ENCODE results near the gene CTSZ.
A peak's percentile ranks its signal among the peaks of the same experiment; 100 is the strongest.
"Not testable (repeated sequence)": the region's sequence is repeated elsewhere in the genome, so short reads cannot be mapped to it uniquely, and the experiment has no call there.

Gene CTSZ

GRCh38 chr20:58996226-58996611 lies 10.8 kb downstream of the CTSZ start:
- no peak for DNase-seq

GRCh38 chr20:58995461-58996225 lies 11.4 kb downstream of the CTSZ start:
- DNase-seq, result no peak

GRCh38 chr20:58994390-58995159 lies 12.5 kb downstream of the CTSZ start:
- no peak for DNase-seq

GRCh38 chr20:58993332-58994248 lies 13.5 kb downstream of the CTSZ start:
- DNase-seq, result no peak

GRCh38 chr20:58992911-58993310 lies 14.1 kb downstream of the CTSZ start:
- no peak for DNase-seq

GRCh38 chr20:58991715-58992114 lies 15.3 kb downstream of the CTSZ start:
- no peak for DNase-seq

- no peak for DNase-seq
Measured at GRCh38 chr20:58990651-58991445, 16.2 kb downstream of the CTSZ start.

- peak; percentile 14 for DNase-seq
Measured at GRCh38 chr20:58989196-58989595, 17.9 kb downstream of the CTSZ start.

DNA sequence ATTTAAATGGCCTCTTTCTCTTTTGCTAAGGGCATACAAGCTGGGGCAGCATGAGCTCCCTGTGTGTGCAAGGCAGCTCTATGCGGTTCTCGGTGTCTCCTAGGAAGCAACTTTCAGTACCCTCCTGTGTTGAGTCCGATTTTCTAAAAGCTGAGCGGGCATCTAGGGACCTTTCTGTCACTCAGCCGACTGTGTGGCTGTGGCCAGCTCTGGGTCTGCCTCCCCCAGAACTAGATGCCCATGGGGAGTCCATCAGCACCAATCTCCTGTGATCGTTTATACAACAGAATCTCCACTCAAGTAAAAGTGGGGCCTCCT lies 18.5 kb downstream of the CTSZ start:
- no peak for DNase-seq

DNA sequence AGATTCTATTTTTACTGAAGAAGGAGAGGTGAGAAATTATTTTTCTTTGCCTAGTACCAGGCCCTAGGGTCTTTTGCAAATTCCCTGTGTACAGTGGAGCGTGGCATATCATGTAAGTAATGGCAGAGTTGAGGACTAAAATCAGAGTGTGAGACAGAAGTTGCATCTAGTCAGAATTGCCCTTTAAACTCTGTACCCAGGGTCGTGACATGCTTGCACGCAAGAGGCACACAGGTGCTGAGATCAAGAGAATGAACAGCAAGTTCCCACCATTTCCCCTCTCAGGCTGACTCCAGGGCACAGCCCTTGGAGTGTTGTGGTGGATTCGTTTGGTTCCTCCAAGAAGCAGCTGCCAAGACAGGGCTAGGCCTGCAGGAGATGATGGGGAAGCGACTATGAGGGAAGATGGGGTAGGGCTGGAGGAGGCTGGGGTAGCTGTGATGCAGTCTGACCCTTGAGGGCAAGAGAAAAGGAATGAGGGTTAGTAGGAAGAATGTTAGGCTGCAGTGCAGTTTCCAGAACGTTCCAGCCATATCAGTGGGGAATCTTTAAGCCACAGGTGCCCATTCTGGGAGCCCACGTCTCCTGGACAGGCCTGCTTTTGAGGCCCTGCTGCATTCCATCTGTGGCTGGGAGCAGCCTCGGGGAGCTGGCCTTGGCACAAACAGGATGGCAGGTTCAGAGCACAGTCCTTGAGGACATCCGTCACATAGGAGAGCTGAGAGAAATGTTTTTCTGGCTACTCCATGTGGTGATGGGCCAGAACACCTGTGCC lies 19.1 kb downstream of the CTSZ start:
- DNase-seq, result no peak

DNA sequence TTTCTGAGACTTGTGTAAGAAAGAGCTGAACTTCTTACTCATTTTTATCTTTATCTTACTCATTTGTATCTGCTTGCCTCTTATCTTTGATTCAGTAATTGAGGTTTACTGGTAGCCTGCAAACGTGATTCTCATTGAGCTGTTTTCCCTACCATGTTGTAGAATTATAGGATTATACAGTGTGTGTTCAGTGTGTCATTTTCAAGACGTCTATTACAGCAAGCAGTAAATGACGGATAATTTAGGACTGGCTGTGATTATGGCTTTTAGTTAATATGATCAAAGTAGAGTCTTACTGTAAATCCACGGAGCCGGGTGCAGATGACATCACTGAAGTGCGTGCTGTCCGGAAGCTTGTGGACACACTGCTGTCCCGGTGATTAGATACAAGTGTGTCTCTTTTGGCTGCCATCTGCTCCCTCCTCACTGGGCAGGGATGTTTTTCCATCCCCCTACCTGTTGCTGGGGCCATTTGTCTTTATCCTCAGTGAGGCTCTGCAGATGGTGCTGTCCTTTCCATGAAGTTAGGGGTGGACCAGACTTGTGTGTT lies 20.0 kb downstream of the CTSZ start:
- DNase-seq, result no peak

DNA sequence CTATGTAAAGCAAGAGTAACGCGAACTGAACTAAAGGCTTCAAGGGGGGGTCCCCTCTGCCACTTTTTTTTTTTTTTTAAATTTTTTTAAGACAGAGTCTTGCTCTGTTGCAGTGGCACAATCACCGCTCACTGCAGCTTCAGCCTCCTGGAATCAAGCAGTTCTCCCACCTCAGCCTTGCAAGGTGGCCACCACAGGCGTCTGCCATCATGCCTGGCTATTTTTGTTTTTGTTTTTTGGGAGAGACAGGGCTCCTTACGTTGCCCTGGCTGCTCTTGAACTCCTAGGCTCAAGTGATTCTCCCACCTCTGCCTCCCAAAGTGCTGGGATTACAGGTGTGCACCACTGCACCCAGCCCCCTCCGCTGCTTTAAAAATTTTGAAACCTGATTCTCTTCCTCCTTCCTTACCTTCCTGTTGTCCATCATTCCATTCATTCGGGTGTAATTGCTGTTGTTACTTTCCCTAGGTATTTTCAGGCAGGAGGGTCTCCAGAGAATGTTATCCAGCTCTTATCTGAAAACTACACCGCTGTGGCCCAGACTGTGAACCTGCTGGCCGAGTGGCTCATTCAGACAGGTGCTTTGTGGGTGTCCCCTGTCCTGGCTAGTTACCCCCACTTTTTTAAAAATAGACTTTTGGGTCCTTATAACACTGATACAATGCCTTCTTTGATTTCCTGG lies 20.6 kb downstream of the CTSZ start:
- DNase-seq, result no peak

DNA sequence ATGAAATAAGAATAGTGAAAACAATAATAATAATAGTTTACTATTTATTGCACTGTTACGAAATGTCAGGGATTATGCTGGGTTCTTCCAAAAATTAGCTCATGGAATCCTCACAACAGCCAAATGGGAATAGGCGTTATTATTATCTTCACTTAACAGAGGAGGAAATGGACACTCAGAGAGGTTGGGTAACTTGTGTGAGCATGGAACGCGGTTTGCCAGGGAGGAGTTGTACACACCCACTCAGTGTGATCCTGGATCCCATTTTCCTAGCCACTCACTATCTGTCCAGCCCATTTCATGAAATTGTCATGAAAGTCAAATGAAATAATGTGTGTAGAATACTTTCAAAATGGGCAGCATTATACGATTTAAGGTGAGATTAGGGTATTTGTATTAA lies 21.4 kb downstream of the CTSZ start:
- no peak for DNase-seq

- DNase-seq, result no peak
Measured at GRCh38 chr20:58984691-58985090, 22.4 kb downstream of the CTSZ start.

- not testable (repeated sequence) for DNase-seq
Measured at GRCh38 chr20:58983115-58983468, 24.0 kb downstream of the CTSZ start.

- DNase-seq, result no peak
Measured at GRCh38 chr20:58982406-58983114, 24.5 kb downstream of the CTSZ start.

DNA sequence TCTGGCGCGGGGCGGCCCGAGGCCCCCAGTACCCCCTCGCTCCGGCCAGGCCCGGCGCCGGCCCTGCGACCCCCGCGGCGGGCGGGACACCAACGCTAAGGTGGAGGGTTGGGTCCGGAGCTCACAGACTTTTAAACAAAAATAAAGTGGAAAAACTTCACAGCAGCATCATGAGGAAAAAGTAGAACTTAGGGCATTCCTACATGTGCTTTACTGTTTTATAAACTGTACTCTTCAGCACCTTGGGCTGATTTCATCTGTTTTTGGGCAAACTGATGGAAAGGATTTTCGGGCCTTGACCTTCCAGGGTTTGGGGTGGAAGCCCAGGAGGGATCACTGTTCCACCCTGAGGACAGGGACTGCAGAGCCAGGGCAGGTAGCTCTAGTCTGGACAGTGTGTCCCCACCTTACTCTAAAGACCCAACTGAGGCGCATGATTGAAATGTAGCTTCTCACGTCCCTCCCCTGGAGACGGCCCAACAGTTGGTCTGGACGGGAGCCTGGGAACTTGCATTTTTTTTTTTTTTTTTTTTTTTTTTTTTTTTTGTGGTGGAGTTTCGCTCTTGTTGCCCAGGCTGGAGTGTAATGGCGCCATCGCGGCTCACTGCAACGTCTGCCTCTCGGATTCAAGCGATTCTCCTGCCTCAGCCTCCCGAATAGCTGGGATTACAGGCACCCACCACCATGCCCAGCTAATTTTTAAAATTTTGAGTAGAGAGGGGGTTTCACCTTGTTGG lies 25.3 kb downstream of the CTSZ start:
- DNase-seq, result peak; percentile 40

DNA sequence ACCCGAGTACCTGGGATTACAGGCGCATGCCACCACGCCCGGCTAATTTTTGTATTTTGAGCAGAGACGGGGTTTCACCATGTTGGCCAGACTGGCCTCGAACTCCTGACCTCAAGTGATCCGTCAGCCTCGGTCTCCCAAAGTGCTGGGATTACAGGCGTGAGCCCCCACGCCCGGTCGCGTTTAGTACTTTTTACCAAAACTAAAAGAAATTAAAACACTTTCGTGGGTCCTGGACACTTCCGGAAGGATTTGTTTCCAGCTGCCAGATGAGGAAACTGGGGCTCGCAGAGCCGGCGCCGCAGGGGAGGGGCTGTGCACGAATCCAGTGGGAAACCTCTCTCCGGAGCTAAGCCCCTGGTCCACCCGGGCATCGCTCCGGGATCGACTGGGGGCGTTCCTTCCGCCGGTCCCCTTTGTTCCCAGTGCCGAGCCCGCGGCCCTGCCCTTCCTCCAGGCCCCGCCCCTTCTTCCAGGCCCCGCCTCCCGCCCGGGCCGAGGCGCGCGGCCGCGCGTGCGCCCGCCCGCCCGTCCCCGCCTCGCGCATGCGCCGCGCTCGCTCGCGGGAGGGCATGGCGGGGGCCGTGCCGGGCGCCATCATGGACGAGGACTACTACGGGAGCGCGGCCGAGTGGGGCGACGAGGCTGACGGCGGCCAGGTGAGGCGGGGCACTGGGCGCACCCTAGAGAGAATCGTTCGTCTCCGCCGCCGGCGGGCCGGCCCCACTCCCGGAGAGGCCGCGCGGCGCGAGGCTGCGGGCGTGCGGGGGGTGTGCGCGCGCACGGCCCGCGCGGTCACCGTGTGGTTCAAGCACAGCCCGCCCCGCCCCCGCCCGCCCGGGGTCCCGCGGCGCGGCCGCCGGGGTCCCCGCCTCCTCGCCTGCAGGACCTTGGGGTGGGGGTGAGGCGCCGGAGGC lies 26.1 kb downstream of the CTSZ start, which contains the start of gene NELFCD:
TSS of gene NELFCD (plus strand) at position 546 of the 917 bp plus-strand sequence. CDS start at position 600, 54 bp downstream.
- peak; percentile 95 for DNase-seq
